ENCODE measurements around the gene CTXN1.

The CTXN1 gene

GRCh38 chr19:7877249-7877836 is 48.6 kb downstream of the CTXN1 start:
- no peak for DNase-seq (ENCODE audit: low read depth in 4 of 4, low spot score in 1 of 4)

- DNase-seq (ENCODE audit: low read depth in 4 of 4, low spot score in 1 of 4) = no peak
Measured at GRCh38 chr19:7874897-7875273, 51.0 kb downstream of the CTXN1 start.

Data from stimulated activated CD4-positive, alpha-beta T cell treated with anti-CD3 and anti-CD28 coated beads, Interleukin-1b, Interleukin-23, amount 100 ng/mL, for 24 hours (primary cell).